SU-DHL-6 (cell line): Measurements from ENCODE around the gene SLC30A7.

ENCODE experiments used
- H2AFZ ChIP-seq: fragments of 200-600 bp; sonication (generic); 2 replicates; pipeline ENCODE4 v1.6.1; 2014; ENCODE audit warnings: low read depth, mild to moderate bottlenecking, moderate library complexity, mixed read lengths, antibody characterized with exemption, low read length; ENCODE audit not compliant: severe bottlenecking
- H3F3A ChIP-seq: fragments of 200-600 bp; shearing (Covaris generic); 2 replicates; pipeline ENCODE4 v1.6.0; 2016; ENCODE audit warnings: antibody characterized with exemption, mild to moderate bottlenecking; ENCODE audit not compliant: insufficient read depth
- H3K27ac ChIP-seq: fragments of 200-600 bp; sonication (generic); 2 replicates; pipeline ENCODE4 v1.5.1; 2016; ENCODE audit warnings: low read depth, mild to moderate bottlenecking, low read length, moderate library complexity, mixed read lengths
- H3K27me3 ChIP-seq: fragments of 200-600 bp; sonication (generic), shearing (Covaris generic); 2 replicates; pipeline ENCODE4 v1.6.0; 2014; ENCODE audit warnings: mild to moderate bottlenecking, low read length
- H3K36me3 ChIP-seq: fragments of 200-600 bp; sonication (generic); 2 replicates; pipeline ENCODE4 v1.6.1; 2014; ENCODE audit warnings: mild to moderate bottlenecking, low read length, mixed read lengths
- H3K4me2 ChIP-seq: fragments of 300-600, 200-600 bp; shearing (Covaris generic), sonication (generic); 2 replicates; pipeline ENCODE4 v1.6.0; 2014; ENCODE audit warnings: low read length, low read depth, mild to moderate bottlenecking; ENCODE audit not compliant: poor library complexity, severe bottlenecking
- H3K4me3 ChIP-seq: fragments of 200-600 bp; sonication (generic); 2 replicates; pipeline ENCODE4 v1.5.1; 2014; ENCODE audit warnings: antibody characterized with exemption, low read length, mild to moderate bottlenecking, mixed read lengths; ENCODE audit not compliant: insufficient read depth, poor library complexity, severe bottlenecking
- H3K79me2 ChIP-seq: fragments of 200-600 bp; sonication (generic); 2 replicates; pipeline ENCODE4 v1.6.1; 2014; ENCODE audit warnings: mild to moderate bottlenecking, low read length, moderate library complexity; ENCODE audit not compliant: insufficient read depth
- H3K9ac ChIP-seq: fragments of 200-600 bp; sonication (generic); 2 replicates; pipeline ENCODE4 v1.7.0; 2014; ENCODE audit warnings: mild to moderate bottlenecking, low read length
- H3K9me2 ChIP-seq: fragments of 200-600 bp; sonication (generic); replicated peaks from 2 replicates; pipeline ENCODE4 v1.6.1; 2014; ENCODE audit warnings: low read length; ENCODE audit not compliant: insufficient read depth
- H3K9me3 ChIP-seq: fragments of 200-600 bp; sonication (generic); 2 replicates; pipeline ENCODE4 v1.6.1; 2014; ENCODE audit warnings: low read length, mixed read lengths; ENCODE audit not compliant: insufficient read depth
- H4K20me1 ChIP-seq: fragments of 200-600 bp; sonication (generic); 2 replicates; pipeline ENCODE4 v1.6.1; 2014; ENCODE audit warnings: low read depth, mild to moderate bottlenecking, antibody characterized with exemption, low read length, moderate library complexity, mixed read lengths
- CTCF ChIP-seq: fragments of 200-600 bp; sonication (generic); IDR thresholded peaks from one replicate; pipeline ENCODE4 v1.5.1; 2017; ENCODE audit warnings: antibody characterized with exemption, mild to moderate bottlenecking, low read length, moderate library complexity; ENCODE audit not compliant: insufficient read depth, poor library complexity, severe bottlenecking
- EZH2phosphoT487 ChIP-seq: fragments of 200-600 bp; sonication (generic), shearing (Covaris generic); conservative IDR thresholded peaks from 2 replicates; pipeline ENCODE4 v1.6.1; 2018; ENCODE audit warnings: mild to moderate bottlenecking, antibody characterized with exemption, low read length, moderate library complexity, mixed read lengths

The SLC30A7 gene

GRCh38 chr1:100955322-100955721, 59.4 kb downstream of the SLC30A7 start:
- no peak overlapping the region for H2AFZ ChIP-seq
- TF ChIP-seq EZH2phosphoT487 (no peak), CTCF (no peak)
- H3K27me3 ChIP-seq, result no peaks in the 10 kb centered on the region
- H3K36me3 ChIP-seq, result no peaks in the 10 kb centered on the region; the same call in 1 of the 2 replicates
- 0 out of 2 replicates have a peak, but pooled peaks cover 6% of the 10 kb centered on the region for H3F3A ChIP-seq
- H3K9me3 ChIP-seq, result no peaks in the 10 kb centered on the region
- H4K20me1 ChIP-seq, result no peaks in the 10 kb centered on the region
- H3K9ac ChIP-seq, result no peak overlapping the region
- H3K27ac ChIP-seq, result no peak overlapping the region
- H3K9me2 ChIP-seq, result no peaks in the 10 kb centered on the region
- no peak overlapping the region for H3K4me3 ChIP-seq
- H3K4me2 ChIP-seq, result no peak overlapping the region
- H3K79me2 ChIP-seq, result no peaks in the 10 kb centered on the region

GRCh38 chr1:100959502-100960060, 63.7 kb downstream of the SLC30A7 start:
- no peaks in the 10 kb centered on the region for H4K20me1 ChIP-seq
- no peak overlapping the region for H2AFZ ChIP-seq
- no peak overlapping the region for H3K4me2 ChIP-seq
- no peak overlapping the region for H3K4me3 ChIP-seq
- TF ChIP-seq CTCF (no peak), EZH2phosphoT487 (no peak)
- no peak overlapping the region for H3K9ac ChIP-seq
- no peaks in the 10 kb centered on the region; the same call in 1 of the 2 replicates for H3K36me3 ChIP-seq
- no peak overlapping the region for H3K27ac ChIP-seq
- H3F3A ChIP-seq, result 0 out of 2 replicates have a peak, but pooled peaks cover 6% of the 10 kb centered on the region
- H3K79me2 ChIP-seq, result no peaks in the 10 kb centered on the region
- H3K27me3 ChIP-seq, result no peaks in the 10 kb centered on the region
- no peaks in the 10 kb centered on the region for H3K9me3 ChIP-seq
- H3K9me2 ChIP-seq, result no peaks in the 10 kb centered on the region

- Histone ChIP-seq H3K9ac (no peak overlapping the region), H3K9me2 (no peaks in the 10 kb centered on the region), H3F3A (0 out of 2 replicates have a peak, but pooled peaks cover 4% of the 10 kb centered on the region), H2AFZ (no peak overlapping the region), H3K27ac (no peak overlapping the region), H3K27me3 (no peaks in the 10 kb centered on the region), H3K4me2 (no peak overlapping the region), H3K79me2 (no peaks in the 10 kb centered on the region), H4K20me1 (no peaks in the 10 kb centered on the region), H3K36me3 (no peaks in the 10 kb centered on the region; the same call in 1 of the 2 replicates), H3K4me3 (no peak overlapping the region), H3K9me3 (no peaks in the 10 kb centered on the region)
- no peak for TF ChIP-seq CTCF
- no peak for TF ChIP-seq EZH2phosphoT487
Observed at GRCh38 chr1:100960098-100960497, 64.2 kb downstream of the SLC30A7 start.
